K562 (cell line): ENCODE results near the gene SUDS3. TPM values are rescaled to one million over a fixed set of nuclear protein-coding genes. Genes with fewer than 3 reads are reported as not detected.

Experiments
- CTBP1 ChIP-seq: fragments of 450-650 bp; IDR thresholded peaks from 2 replicates; pipeline ENCODE4 v1.6.1; 2016; ENCODE audit warnings: borderline replicate concordance
- HDAC2 ChIP-seq: fragments of 450-650 bp; IDR thresholded peaks from 2 replicates; pipeline ENCODE4 v1.6.1; 2016; ENCODE audit warnings: mild to moderate bottlenecking
- NBN ChIP-seq: fragments of 450-650 bp; IDR thresholded peaks from 2 replicates; pipeline ENCODE4 v1.6.1; 2016; ENCODE audit warnings: low read depth, mild to moderate bottlenecking
- NCOA4 ChIP-seq: fragments of 450-650 bp; IDR thresholded peaks from 2 replicates; pipeline ENCODE4 v1.6.1; 2018; ENCODE audit warnings: mild to moderate bottlenecking; ENCODE audit not compliant: partially characterized antibody
- NFE2 ChIP-seq: IDR thresholded peaks from 2 replicates; pipeline ENCODE4 v1.6.1; 2014; ENCODE audit warnings: antibody characterized with exemption, low read depth
- NFIC ChIP-seq: fragments of 450-650 bp; IDR thresholded peaks from 2 replicates; pipeline ENCODE4 v1.6.1; 2017; ENCODE audit warnings: mild to moderate bottlenecking, inconsistent platforms
- TRIM24 ChIP-seq, 2 experiments: fragments of 450-650 bp; IDR thresholded peaks; 2 replicates each; pipeline ENCODE4 v1.6.1; 2016
- YY1 ChIP-seq, 3 experiments: IDR thresholded peaks; 2 replicates each; pipeline ENCODE4 v1.6.1; 2011; ENCODE audit warnings: low read length in 2 of 3, mild to moderate bottlenecking in 2 of 3, moderate library complexity in 2 of 3, borderline replicate concordance in 1 of 3, control low read depth in 1 of 3, low read depth in 1 of 3; ENCODE audit not compliant: insufficient read depth in 3 of 3, insufficient replicate concordance in 2 of 3, control insufficient read depth in 1 of 3, insufficient read length in 1 of 3; ENCODE audit errors: extremely low read depth in 1 of 3
- ZNF239 ChIP-seq: fragments of 250-450 bp; sonication (Bioruptor Pico); IDR thresholded peaks from 2 replicates; pipeline ENCODE4 v1.4.0; 2020; ENCODE audit warnings: mild to moderate bottlenecking
- ZNF408 ChIP-seq: fragments of 250-450 bp; sonication (Bioruptor Pico); IDR thresholded peaks from 2 replicates; pipeline ENCODE4 v1.4.0; 2020; ENCODE audit warnings: low read depth, mild to moderate bottlenecking, moderate library complexity
- ZNF518B ChIP-seq: fragments of 250-450 bp; sonication (Bioruptor Pico); IDR thresholded peaks from 2 replicates; pipeline ENCODE4 v1.5.0; 2021; ENCODE audit warnings: mild to moderate bottlenecking, moderate library complexity
- ZNF589 ChIP-seq: fragments of 200-800 bp; sonication (Bioruptor generic); IDR thresholded peaks from 2 replicates; pipeline ENCODE4 v1.6.1; 2016; ENCODE audit warnings: low read depth, missing genetic modification characterization, missing compliant biosample characterization
- ZNF717 ChIP-seq: fragments of 250-450 bp; sonication (Bioruptor Pico); IDR thresholded peaks from 2 replicates; pipeline ENCODE4 v1.5.0; 2021
- polyA plus RNA-seq, 8 experiments: library from polyadenylated mRNA; depleted of rRNA in 4 of 8; stranded (reverse) in 5 of 8; unstranded in 3 of 8; fragments of >200 nt; fragmentation: Nextera tagmentation in 2 of 8; fragmentation: Illumina TruSeq in 1 of 8; extraction: Ambion mirVana in 2 of 8; extraction: Trizol in 1 of 8; gene quantifications; 2 replicates each; pipeline versions ENCODE4 v1.2.1 to v1.2.3, GENCODE V29; 2011 to 2014; ENCODE audit warnings: inconsistent platforms in 1 of 8, missing spikeins in 1 of 8
- total RNA-seq, 7 experiments: library from RNA; depleted of rRNA in 6 of 7; stranded (reverse); fragments of >200 nt in 6 of 7; fragmentation: Illumina TruSeq in 2 of 7; extraction: Trizol in 2 of 7; gene quantifications; 2 replicates each; pipeline versions ENCODE4 v1.2.1 to v1.2.3, GENCODE V29; 2011 to 2021; ENCODE audit warnings: low replicate concordance in 1 of 7
- TF ChIP-seq, protein P1 (sequence below): fragments of 250-450 bp; sonication (Bioruptor Pico); IDR thresholded peaks from 2 replicates; pipeline ENCODE4 v1.8.0; 2022; ENCODE audit warnings: inconsistent platforms
- TF ChIP-seq, protein P2 (sequence below): fragments of 450-650 bp; formaldehyde crosslinking; conservative IDR thresholded peaks from 2 replicates; pipeline ENCODE4 v1.4.0; 2022; ENCODE audit warnings: mild to moderate bottlenecking, missing genetic modification characterization
- TF ChIP-seq, protein P3 (sequence below), 2 experiments: IDR thresholded peaks in 1 of 2; conservative IDR thresholded peaks in 1 of 2; 2 replicates each; pipeline ENCODE4 v1.6.1; 2016; ENCODE audit warnings: low read depth in 2 of 2, mild to moderate bottlenecking in 1 of 2, missing compliant biosample characterization in 1 of 2, missing genetic modification characterization in 1 of 2, moderate library complexity in 1 of 2
- TF ChIP-seq, protein P4 (sequence below): sonication (generic); formaldehyde crosslinking; IDR thresholded peaks from 2 replicates; pipeline ENCODE4 v1.8.0; 2022; ENCODE audit warnings: mild to moderate bottlenecking, missing genetic modification reagents

Gene SUDS3
- total and polyA plus RNA-seq, 9 of the 15 experiments (the other 6 are each of a cell fraction or from before 2014, with no cell fraction given): 6.6 to 30.5 (median 23.3) TPM

DNA sequence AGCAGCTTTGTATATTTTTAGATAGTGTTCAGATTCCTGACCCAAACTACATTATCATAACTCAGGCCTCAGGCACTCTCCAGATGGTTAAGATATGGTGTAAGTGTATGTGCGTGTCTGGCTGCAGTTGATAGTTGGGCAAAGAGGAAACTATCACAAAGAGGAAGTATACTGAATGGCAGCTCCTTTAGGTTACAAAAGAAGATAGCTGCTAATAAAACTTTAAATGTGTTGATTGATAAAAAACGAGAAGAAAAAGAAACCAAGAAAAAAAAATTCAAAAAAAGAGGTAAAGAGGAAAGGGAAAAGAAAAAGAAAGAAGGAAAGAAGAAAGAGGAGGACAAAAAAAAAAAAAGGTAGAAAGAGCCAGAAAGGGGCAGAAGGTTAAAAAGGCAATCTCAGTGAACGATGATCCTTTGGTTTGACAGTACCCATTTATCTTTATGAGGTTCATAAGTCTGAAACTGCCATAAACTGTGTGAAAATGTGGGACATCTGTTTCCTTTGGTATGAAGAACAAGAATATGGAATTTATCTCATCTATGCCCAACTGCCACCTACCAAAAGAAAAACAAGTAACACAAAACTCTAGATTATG lies 45.8 kb upstream of the SUDS3 start (continued):
- TF ChIP-seq, protein P1, sequence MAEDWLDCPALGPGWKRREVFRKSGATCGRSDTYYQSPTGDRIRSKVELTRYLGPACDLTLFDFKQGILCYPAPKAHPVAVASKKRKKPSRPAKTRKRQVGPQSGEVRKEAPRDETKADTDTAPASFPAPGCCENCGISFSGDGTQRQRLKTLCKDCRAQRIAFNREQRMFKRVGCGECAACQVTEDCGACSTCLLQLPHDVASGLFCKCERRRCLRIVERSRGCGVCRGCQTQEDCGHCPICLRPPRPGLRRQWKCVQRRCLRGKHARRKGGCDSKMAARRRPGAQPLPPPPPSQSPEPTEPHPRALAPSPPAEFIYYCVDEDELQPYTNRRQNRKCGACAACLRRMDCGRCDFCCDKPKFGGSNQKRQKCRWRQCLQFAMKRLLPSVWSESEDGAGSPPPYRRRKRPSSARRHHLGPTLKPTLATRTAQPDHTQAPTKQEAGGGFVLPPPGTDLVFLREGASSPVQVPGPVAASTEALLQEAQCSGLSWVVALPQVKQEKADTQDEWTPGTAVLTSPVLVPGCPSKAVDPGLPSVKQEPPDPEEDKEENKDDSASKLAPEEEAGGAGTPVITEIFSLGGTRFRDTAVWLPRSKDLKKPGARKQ (CRISPR knock-in tag): no peak
- TF ChIP-seq ZNF239 (CRISPR knock-in tag): 0 out of 2 replicates have a peak, but pooled peaks have one; percentile 6
- TF ChIP-seq NBN: peak; percentile 94; the same call in 1 of the 2 replicates
- TF ChIP-seq NCOA4: peak; percentile 42
- TF ChIP-seq TRIM24 (IDR thresholded peaks at IDR 0.05): peak; percentile 83 to 86
- TF ChIP-seq, protein P2, sequence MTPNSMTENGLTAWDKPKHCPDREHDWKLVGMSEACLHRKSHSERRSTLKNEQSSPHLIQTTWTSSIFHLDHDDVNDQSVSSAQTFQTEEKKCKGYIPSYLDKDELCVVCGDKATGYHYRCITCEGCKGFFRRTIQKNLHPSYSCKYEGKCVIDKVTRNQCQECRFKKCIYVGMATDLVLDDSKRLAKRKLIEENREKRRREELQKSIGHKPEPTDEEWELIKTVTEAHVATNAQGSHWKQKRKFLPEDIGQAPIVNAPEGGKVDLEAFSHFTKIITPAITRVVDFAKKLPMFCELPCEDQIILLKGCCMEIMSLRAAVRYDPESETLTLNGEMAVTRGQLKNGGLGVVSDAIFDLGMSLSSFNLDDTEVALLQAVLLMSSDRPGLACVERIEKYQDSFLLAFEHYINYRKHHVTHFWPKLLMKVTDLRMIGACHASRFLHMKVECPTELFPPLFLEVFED (CRISPR knock-in tag): 0 out of 2 replicates have a peak, but pooled peaks have one; percentile 39
- peak; percentile 17; the same call in 1 of the 2 replicates for TF ChIP-seq NFE2
- TF ChIP-seq YY1 (IDR thresholded peaks at IDR 0.05; ENCODE audit: borderline replicate concordance in 1 of 3, control insufficient read depth in 1 of 3, extremely low read depth in 1 of 3, insufficient read depth in 3 of 3, insufficient read length in 1 of 3, insufficient replicate concordance in 2 of 3, low read depth in 1 of 3, low read length in 2 of 3): no peak
- TF ChIP-seq ZNF518B (CRISPR knock-in tag): no peak
- TF ChIP-seq, protein P3, sequence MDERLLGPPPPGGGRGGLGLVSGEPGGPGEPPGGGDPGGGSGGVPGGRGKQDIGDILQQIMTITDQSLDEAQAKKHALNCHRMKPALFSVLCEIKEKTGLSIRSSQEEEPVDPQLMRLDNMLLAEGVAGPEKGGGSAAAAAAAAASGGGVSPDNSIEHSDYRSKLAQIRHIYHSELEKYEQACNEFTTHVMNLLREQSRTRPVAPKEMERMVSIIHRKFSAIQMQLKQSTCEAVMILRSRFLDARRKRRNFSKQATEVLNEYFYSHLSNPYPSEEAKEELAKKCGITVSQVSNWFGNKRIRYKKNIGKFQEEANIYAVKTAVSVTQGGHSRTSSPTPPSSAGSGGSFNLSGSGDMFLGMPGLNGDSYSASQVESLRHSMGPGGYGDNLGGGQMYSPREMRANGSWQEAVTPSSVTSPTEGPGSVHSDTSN (CRISPR knock-in tag; IDR thresholded peaks at IDR 0.05; ENCODE audit: low read depth): no peak
- TF ChIP-seq, protein P3 (tag; conservative IDR thresholded peaks at IDR 0.05; ENCODE audit: low read depth): peak; percentile 94
- TF ChIP-seq, protein P4, sequence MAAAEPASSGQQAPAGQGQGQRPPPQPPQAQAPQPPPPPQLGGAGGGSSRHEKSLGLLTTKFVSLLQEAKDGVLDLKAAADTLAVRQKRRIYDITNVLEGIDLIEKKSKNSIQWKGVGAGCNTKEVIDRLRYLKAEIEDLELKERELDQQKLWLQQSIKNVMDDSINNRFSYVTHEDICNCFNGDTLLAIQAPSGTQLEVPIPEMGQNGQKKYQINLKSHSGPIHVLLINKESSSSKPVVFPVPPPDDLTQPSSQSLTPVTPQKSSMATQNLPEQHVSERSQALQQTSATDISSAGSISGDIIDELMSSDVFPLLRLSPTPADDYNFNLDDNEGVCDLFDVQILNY (CRISPR knock-in tag): no peak
- peak; percentile 95 for TF ChIP-seq HDAC2
- TF ChIP-seq NFIC: peak; percentile 85
- TF ChIP-seq ZNF408 (CRISPR knock-in tag): no peak
- peak; percentile 67 for TF ChIP-seq ZNF589 (CRISPR knock-in tag)
- no peak for TF ChIP-seq ZNF717
- TF ChIP-seq CTBP1: no peak
